Pancreas (tissue), 10 donors: ENCODE measurements around the gene MAP7D3. TPM values are rescaled to one million over a fixed set of nuclear protein-coding genes. Genes with fewer than 3 reads are reported as not detected.

Source experiments
- ATAC-seq, 4 donors: fragments of 200-7000 bp; cut with Tn5 transposase; one replicate each; pipeline versions ENCODE4 v1.8.0 to v1.9.1; 2020; ENCODE audit warnings: mild to moderate bottlenecking in 4 of 4, moderate library complexity in 4 of 4
- DNase-seq, 6 donors: peaks; one replicate each; pipeline ENCODE4 v3.0.0-alpha.2; 2020
- FAIRE-seq: peaks from 2 replicates; lab custom pipeline; 2012; peaks lifted over from hg19 to GRCh38; lab: Jason Lieb, UNC
- H3K27ac ChIP-seq, 4 donors: fragments of 200-600 bp; sonication (generic); 1 replicate in 3 of 4; 2 replicates in 1 of 4; pipeline versions ENCODE4 v1.5.0 to v1.8.0; 2020
- H3K27me3 ChIP-seq, 4 donors: fragments of 200-600 bp; one replicate each; pipeline ENCODE4 v1.8.0; 2021
- H3K36me3 ChIP-seq, 3 donors: fragments of 200-600 bp; sonication (generic) in 1 of 3; one replicate each; pipeline versions ENCODE4 v1.5.0 to v1.8.0; 2020 to 2021
- H3K4me1 ChIP-seq, 3 donors: fragments of 200-600 bp; one replicate each; pipeline ENCODE4 v1.8.0; 2021
- H3K4me3 ChIP-seq, 4 donors: fragments of 200-600 bp; sonication (generic) in 2 of 4; one replicate each; pipeline versions ENCODE4 v1.5.0 to v1.8.0; 2020 to 2021
- H3K9me3 ChIP-seq, 4 donors: fragments of 200-600 bp; one replicate each; pipeline ENCODE4 v1.8.0; 2021
- CTCF ChIP-seq, 4 donors: fragments of 200-600 bp; sonication (generic) in 3 of 4; IDR thresholded peaks; one replicate each; pipeline versions ENCODE4 v1.5.0 to v1.8.0; 2021; ENCODE audit warnings: antibody characterized with exemption in 4 of 4
- WGBS, 2 donors: extraction: QIAGEN DNeasy Blood & Tissue Kit; methylation state at CpG; one replicate each; pipeline ENCODE4 v1.1.7; 2013; 5-methylcytosine and 5-hydroxymethylcytosine counted together
- intact Hi-C, 3 donors: fragments of 100-400 bp; cut with DNase I; formaldehyde crosslinking; loops; one replicate each; pipeline versions ENCODE4 v1.11.1 to v1.14.2; 2022
- polyA plus RNA-seq, 2 donors: library from polyadenylated mRNA; stranded (reverse); fragments of 200-250 nt; gene quantifications; one replicate each; pipeline ENCODE4 v1.2.3, GENCODE V29; 2013
- total RNA-seq, 6 donors: library from RNA; stranded (reverse); fragmentation: NEBNext Ultra II Directional in 4 of 6; extraction: Animal tissue kit (Norgen Biotek cat#: 25700) in 4 of 6; gene quantifications; one replicate each; pipeline versions ENCODE4 v1.2.1 to v1.2.4, GENCODE V29; 2021 to 2023
- donor health status: healthy with polysubstance abuse.
- donor health status: DM: no; HTN: no; CAD: no; lungs with moderate emphysema.
- donor health status: DM: no; HTN: no; CAD: no.
- donor health status: control.
- donor health status: control.
- donor health status: Bipolar disorder and iron deficiency.
- donor health status: DM: yes; HTN: yes; CAD: no.
- donor health status: DM: no; HTN: no; CAD: no.
- donor health status: DM: no; HTN: no; CAD: no.
- donor health status: DM: yes; HTN: yes; CAD: no.

MAP7D3 gene
- total and polyA plus RNA-seq, 8 donors: 1.1 to 3.6 (median 2.2) TPM

DNA sequence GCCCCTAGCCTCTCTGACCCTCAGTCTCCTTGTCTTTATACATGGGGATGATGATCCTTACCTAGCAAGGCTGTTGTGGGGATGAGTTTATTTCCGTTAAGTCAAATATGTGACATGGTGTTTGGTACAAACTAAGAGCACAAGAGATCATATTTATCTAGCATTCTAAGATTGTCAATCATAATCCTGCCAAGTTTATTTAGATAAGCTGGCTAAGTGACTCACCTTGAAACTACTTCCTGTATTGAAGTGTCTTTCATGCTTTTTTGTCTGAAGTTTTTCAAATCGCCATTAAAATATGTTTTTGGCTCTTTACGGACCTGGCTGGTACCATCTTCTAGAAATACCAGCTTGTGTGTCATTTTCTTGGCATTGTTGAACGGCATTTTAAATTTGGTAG lies 30.7 kb downstream of the MAP7D3 start:
- intact Hi-C loops: no loop called here
- H3K27me3 ChIP-seq: no peaks in the 10 kb centered on the region
- ATAC-seq (no peak), FAIRE-seq (no peak), DNase-seq (no peak)
- no peak overlapping the region for H3K27ac ChIP-seq
- no peaks in the 10 kb centered on the region for H3K36me3 ChIP-seq
- no peaks in the 10 kb centered on the region for H3K4me1 ChIP-seq
- no peak for TF ChIP-seq CTCF (IDR thresholded peaks at IDR 0.05)
- H3K4me3 ChIP-seq: no peak overlapping the region
- WGBS, 2 donors: 56 to 62% methylated on average over 4 of the region's 4 CpGs
- no peaks in the 10 kb centered on the region for H3K9me3 ChIP-seq

DNA sequence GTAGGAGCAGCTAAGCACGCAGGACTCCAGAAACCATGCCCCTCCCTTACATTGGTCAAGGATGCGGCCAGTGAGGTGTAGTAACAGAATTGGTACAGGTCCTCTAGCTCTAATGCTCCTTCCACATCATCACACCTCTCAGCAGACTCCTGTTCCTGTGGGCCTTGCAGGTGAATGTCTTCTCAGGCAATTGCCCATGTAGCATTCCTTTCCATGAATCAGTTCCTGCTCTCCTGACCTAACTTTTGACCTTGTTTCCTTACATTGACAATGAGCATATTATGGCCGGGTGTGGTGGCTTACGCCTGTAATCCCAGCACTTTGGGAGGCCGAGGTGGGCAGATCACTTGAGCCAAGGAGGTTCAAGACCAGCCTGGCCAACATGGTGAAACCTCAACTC lies 31.3 kb downstream of the MAP7D3 start:
- Histone ChIP-seq H3K27ac (no peak overlapping the region), H3K4me1 (no peaks in the 10 kb centered on the region), H3K36me3 (no peaks in the 10 kb centered on the region), H3K9me3 (no peaks in the 10 kb centered on the region), H3K4me3 (no peak overlapping the region), H3K27me3 (no peaks in the 10 kb centered on the region)
- no peak for FAIRE-seq
- DNase-seq: no peak
- no peak for TF ChIP-seq CTCF (IDR thresholded peaks at IDR 0.05)
- intact Hi-C loops: no loop called here
- 80 to 89% methylated on average over 5 of the region's 5 CpGs for WGBS, 2 donors
- ATAC-seq: no peak

GRCh38 chrX:136215559-136215958 lies 35.6 kb downstream of the MAP7D3 start:
- Histone ChIP-seq H3K27me3 (peaks cover 0 to 5% (median 0%) of the 10 kb centered on the region in 4 donors), H3K36me3 (no peaks in the 10 kb centered on the region), H3K4me3 (no peak overlapping the region), H3K9me3 (no peaks in the 10 kb centered on the region), H3K27ac (no peak overlapping the region), H3K4me1 (no peaks in the 10 kb centered on the region)
- DNase-seq (no peak), FAIRE-seq (no peak), ATAC-seq (no peak)
- intact Hi-C loops: no loop called here
- no peak for TF ChIP-seq CTCF (IDR thresholded peaks at IDR 0.05)

DNA sequence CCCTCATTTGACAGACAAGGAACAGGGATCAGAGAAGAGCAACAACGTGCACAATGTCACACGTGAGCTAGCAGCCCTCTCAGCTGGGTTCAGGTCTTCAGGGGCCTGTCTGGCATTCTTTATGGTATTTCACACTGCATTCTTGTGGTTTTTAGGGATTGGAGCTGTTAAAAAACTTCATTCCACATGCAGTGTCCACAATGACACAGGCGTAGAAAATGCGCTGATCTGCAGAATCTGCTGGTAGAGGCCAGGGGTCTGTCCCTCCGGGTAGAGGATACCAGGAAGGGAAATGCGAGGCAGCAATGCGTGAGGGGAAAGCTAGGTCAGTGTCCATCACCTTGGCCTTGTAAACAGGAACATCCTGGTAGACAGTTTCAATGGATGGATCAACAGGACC lies 36.6 kb downstream of the MAP7D3 start:
- H3K27me3 ChIP-seq: peaks cover 0 to 5% (median 0%) of the 10 kb centered on the region in 4 donors
- no peaks in the 10 kb centered on the region for H3K4me1 ChIP-seq
- no peaks in the 10 kb centered on the region for H3K36me3 ChIP-seq
- H3K9me3 ChIP-seq: no peaks in the 10 kb centered on the region
- H3K4me3 ChIP-seq: no peak overlapping the region
- FAIRE-seq (no peak), ATAC-seq (peak in 2 of 4 donors; percentile 35 to 43), DNase-seq (no peak)
- WGBS, 2 donors: 70 to 74% methylated on average over 7 of the region's 7 CpGs
- TF ChIP-seq CTCF (IDR thresholded peaks at IDR 0.05): no peak
- intact Hi-C loops: no loop called here
- no peak overlapping the region for H3K27ac ChIP-seq

GRCh38 chrX:136212557-136213111 lies 38.6 kb downstream of the MAP7D3 start:
- Histone ChIP-seq H3K4me1 (no peaks in the 10 kb centered on the region), H3K27ac (no peak overlapping the region), H3K4me3 (no peak overlapping the region), H3K9me3 (no peaks in the 10 kb centered on the region), H3K27me3 (peaks cover 0 to 5% (median 0%) of the 10 kb centered on the region in 4 donors), H3K36me3 (no peaks in the 10 kb centered on the region)
- 65 to 77% methylated on average over 17 of the region's 17 CpGs for WGBS, 2 donors
- DNase-seq (no peak), FAIRE-seq (no peak), ATAC-seq (no peak)
- intact Hi-C loops: no loop called here
- TF ChIP-seq CTCF (IDR thresholded peaks at IDR 0.05): no peak
